Stomach (tissue), 4 donors: ENCODE data around the gene GPRIN1.

ENCODE experiments used
- CTCF ChIP-seq, 7 experiments: fragments of 450-650 bp in 4 of 7; fragments of 200-600 bp in 3 of 7; sonication (generic) in 3 of 7; IDR thresholded peaks; one replicate each; pipeline ENCODE4 v1.5.1; 2016 to 2019; ENCODE audit warnings: antibody characterized with exemption in 7 of 7, control low read depth in 2 of 7, mild to moderate bottlenecking in 1 of 7
- EP300 ChIP-seq: sonication (generic); formaldehyde crosslinking; IDR thresholded peaks from one replicate; pipeline ENCODE4 v1.6.1; 2017; ENCODE audit warnings: antibody characterized with exemption
- POLR2A ChIP-seq, 4 donors: fragments of 450-650 bp; IDR thresholded peaks; one replicate each; pipeline ENCODE4 v1.6.1; 2016; ENCODE audit warnings: antibody characterized with exemption in 4 of 4, control low read depth in 2 of 4, mild to moderate bottlenecking in 1 of 4, moderate library complexity in 1 of 4
- POLR2AphosphoS5 ChIP-seq, 3 donors: sonication (generic); formaldehyde crosslinking; IDR thresholded peaks; one replicate each; pipeline ENCODE4 v1.6.1; 2016; ENCODE audit warnings: antibody characterized with exemption in 3 of 3

GRCh38 chr5:176573564-176574296, 36.2 kb downstream of the GPRIN1 start:
- TF ChIP-seq CTCF (IDR thresholded peaks at IDR 0.05) = peak in 5 of 7 experiments; percentile 56 to 84 (median 76)
- TF ChIP-seq EP300 = no peak
- TF ChIP-seq POLR2A (IDR thresholded peaks at IDR 0.05) = no peak
- no peak for TF ChIP-seq POLR2AphosphoS5 (IDR thresholded peaks at IDR 0.05)
